ENCODE data around the gene CELF1.

CELF1 gene

GRCh38 chr11:47451990-47452389, 100.9 kb downstream of the CELF1 start:
- Histone ChIP-seq H3K27ac (no peak overlapping the region), H3K36me3 (no peaks in the 10 kb centered on the region), H3K4me3 (ENCODE audit: low read depth, low read length) (no peak overlapping the region), H3K9me3 (ENCODE audit: severe bottlenecking) (no peaks in the 10 kb centered on the region), H3K27me3 (ENCODE audit: insufficient read depth, low read depth, severe bottlenecking) (no peaks in the 10 kb centered on the region)
- DNase-seq: no peak
- no peak for TF ChIP-seq CTCF (IDR thresholded peaks at IDR 0.05; ENCODE audit: low read depth, low read length)

GRCh38 chr11:47451436-47451835, 101.5 kb downstream of the CELF1 start:
- TF ChIP-seq CTCF (IDR thresholded peaks at IDR 0.05; ENCODE audit: low read depth, low read length): no peak
- no peaks in the 10 kb centered on the region for H3K9me3 ChIP-seq (ENCODE audit: severe bottlenecking)
- no peak for DNase-seq

GRCh38 chr11:47449541-47449940, 103.4 kb downstream of the CELF1 start:
- Histone ChIP-seq H3K36me3 (no peaks in the 10 kb centered on the region), H3K27me3 (ENCODE audit: insufficient read depth, low read depth, severe bottlenecking) (no peaks in the 10 kb centered on the region), H3K4me3 (ENCODE audit: low read depth, low read length) (no peak overlapping the region), H3K9me3 (ENCODE audit: severe bottlenecking) (no peaks in the 10 kb centered on the region), H3K27ac (no peak overlapping the region)
- no peak for TF ChIP-seq CTCF (IDR thresholded peaks at IDR 0.05; ENCODE audit: low read depth, low read length)
- DNase-seq: no peak

More at GRCh38 chr11:47451436-47451835, 101.5 kb downstream of the CELF1 start:
- H3K27me3 ChIP-seq (ENCODE audit: insufficient read depth, low read depth, severe bottlenecking): no peaks in the 10 kb centered on the region
- H3K36me3 ChIP-seq: no peaks in the 10 kb centered on the region
- H3K27ac ChIP-seq: no peak overlapping the region
- no peak overlapping the region for H3K4me3 ChIP-seq (ENCODE audit: low read depth, low read length)

GRCh38 chr11:47448566-47449427, 104.1 kb downstream of the CELF1 start, which contains the start of gene RAPSN:
Gene RAPSN, minus strand, starts transcription at chr11:47449136. Its CDS starts 172 bp downstream, at chr11:47448964.
- TF ChIP-seq CTCF (IDR thresholded peaks at IDR 0.05; ENCODE audit: low read depth, low read length): no peak
- Histone ChIP-seq H3K27ac (no peak within 1 kb of the TSS), H3K27me3 (ENCODE audit: insufficient read depth, low read depth, severe bottlenecking) (no peaks in the 10 kb centered on the region), H3K4me3 (ENCODE audit: low read depth, low read length) (no peak within 1 kb of the TSS), H3K36me3 (no peaks in the 10 kb centered on the region), H3K9me3 (ENCODE audit: severe bottlenecking) (no peaks in the 10 kb centered on the region)
- no peak for DNase-seq

- Histone ChIP-seq H3K27me3 (ENCODE audit: insufficient read depth, low read depth, severe bottlenecking) (no peaks in the 10 kb centered on the region), H3K9me3 (ENCODE audit: severe bottlenecking) (no peaks in the 10 kb centered on the region), H3K27ac (no peak overlapping the region), H3K36me3 (no peaks in the 10 kb centered on the region), H3K4me3 (ENCODE audit: low read depth, low read length) (no peak overlapping the region)
- no peak for TF ChIP-seq CTCF (IDR thresholded peaks at IDR 0.05; ENCODE audit: low read depth, low read length)
- no peak for DNase-seq
Observed at GRCh38 chr11:47447906-47448305, 105.0 kb downstream of the CELF1 start.

All from WERI-Rb-1 (cell line).